ENCODE measurements around the gene TEDC2. TPM values are rescaled to one million over a fixed set of nuclear protein-coding genes. Genes with fewer than 3 reads are reported as not detected.

Gene TEDC2
- total and polyA plus RNA-seq, 9 of the 15 experiments (the other 6 are each of a cell fraction or from before 2014, with no cell fraction given) = 0.75 to 57.0 (median 17.6) TPM

GRCh38 chr16:2513405-2514332 lies 53.8 kb downstream of the TEDC2 start, which contains the start of gene ATP6V0C (continued):
- TF ChIP-seq THRA (IDR thresholded peaks at IDR 0.05) = no peak
- no peak for TF ChIP-seq RBM25 (IDR thresholded peaks at IDR 0.05; ENCODE audit: low read depth, low read length, severe bottlenecking)
- peak; percentile 59; the same call in 1 of the 2 replicates for TF ChIP-seq NBN (IDR thresholded peaks at IDR 0.05; ENCODE audit: low read depth)
- TF ChIP-seq CSDE1 (IDR thresholded peaks at IDR 0.05) = no peak; a peak in 1 of 4 replicates
- TF ChIP-seq GTF2A2 (tag; IDR thresholded peaks at IDR 0.05) = peak; percentile 79
- no peak for TF ChIP-seq BMI1 (IDR thresholded peaks at IDR 0.05; ENCODE audit: low read length)
- no peak for TF ChIP-seq THRAP3 (IDR thresholded peaks at IDR 0.05; ENCODE audit: borderline replicate concordance)
- TF ChIP-seq MTA1 (IDR thresholded peaks at IDR 0.05; ENCODE audit: borderline replicate concordance) = no peak
- TF ChIP-seq ETV5 (CRISPR knock-in tag; IDR thresholded peaks at IDR 0.05; ENCODE audit: low read depth) = no peak
- no peak for TF ChIP-seq NFXL1 (CRISPR knock-in tag; IDR thresholded peaks at IDR 0.05)
- TF ChIP-seq FOXA3 (CRISPR knock-in tag; conservative IDR thresholded peaks at IDR 0.05 in 1 of 2, IDR thresholded peaks at IDR 0.05 in 1 of 2) = no peak
- no peak for TF ChIP-seq TAF9B (IDR thresholded peaks at IDR 0.05; ENCODE audit: partially characterized antibody)
- no peak for TF ChIP-seq SRF (CRISPR knock-in tag; IDR thresholded peaks at IDR 0.05)
- TF ChIP-seq ARID3A (IDR thresholded peaks at IDR 0.05; ENCODE audit: borderline replicate concordance, low read depth, low read length) = no peak
- TF ChIP-seq ETV6 (IDR thresholded peaks at IDR 0.05; ENCODE audit: borderline replicate concordance in 1 of 2, low read depth in 2 of 2, low read length in 1 of 2) = no peak
- TF ChIP-seq ETV6 (CRISPR knock-in tag; IDR thresholded peaks at IDR 0.05; ENCODE audit: borderline replicate concordance) = no peak
- peak; percentile 41 for TF ChIP-seq MEIS2 (IDR thresholded peaks at IDR 0.05; ENCODE audit: partially characterized antibody)
- TF ChIP-seq GTF2B (IDR thresholded peaks at IDR 0.05; ENCODE audit: extremely low read depth, insufficient read length) = no peak
- TF ChIP-seq SETDB1 (IDR thresholded peaks at IDR 0.05; ENCODE audit: low read length) = no peak
- TF ChIP-seq CHD4 (IDR thresholded peaks at IDR 0.05; ENCODE audit: insufficient read depth, insufficient replicate concordance, low read depth, low read length, poor library complexity, severe bottlenecking) = no peak
- TF ChIP-seq KDM5B (IDR thresholded peaks at IDR 0.05; ENCODE audit: insufficient replicate concordance, low read depth, low read length) = peak; percentile 52
- TF ChIP-seq HDAC1 (IDR thresholded peaks at IDR 0.05) = peak in 1 of 2 experiments; percentile 89; a peak in 2 of 4 replicates
- TF ChIP-seq CREM (IDR thresholded peaks at IDR 0.05; ENCODE audit: low read depth) = peak; percentile 93
- peak; percentile 87 for TF ChIP-seq BHLHE40 (IDR thresholded peaks at IDR 0.05; ENCODE audit: low read length)
- TF ChIP-seq CREBBP (IDR thresholded peaks at IDR 0.05; ENCODE audit: low read depth, low read length) = no peak

Measured in K562 (cell line).